H1 (cell line): ENCODE measurements around the gene KCTD21. TPM values are rescaled to one million over a fixed set of nuclear protein-coding genes. Genes with fewer than 3 reads are reported as not detected.

ENCODE experiments used
- FOSL1 ChIP-seq: IDR thresholded peaks from 2 replicates; pipeline ENCODE4 v1.6.1; 2011; ENCODE audit warnings: mild to moderate bottlenecking, low read depth, low read length, moderate library complexity; ENCODE audit not compliant: insufficient read depth
- HDAC2 ChIP-seq, 2 experiments: fragments of 300-600 bp in 1 of 2; sonication (generic) in 1 of 2; IDR thresholded peaks; 2 replicates each; pipeline ENCODE4 v1.6.1; 2011 to 2012; ENCODE audit warnings: low read depth in 2 of 2, low read length in 2 of 2, mild to moderate bottlenecking in 2 of 2, moderate library complexity in 2 of 2, borderline replicate concordance in 1 of 2, inconsistent platforms in 1 of 2
- polyA plus RNA-seq, 7 experiments: library from polyadenylated mRNA; depleted of rRNA in 3 of 7; stranded (reverse) in 5 of 7; unstranded in 2 of 7; fragments of >200 nt in 5 of 7; fragments of 200-250 nt in 2 of 7; gene quantifications; 1 replicate in 5 of 7; 2 replicates in 1 of 7; 4 replicates in 1 of 7; pipeline versions ENCODE4 v1.2.1 to v1.2.3, GENCODE V29; 2011 to 2013; ENCODE audit warnings: missing spikeins in 2 of 7, mixed read lengths in 2 of 7
- total RNA-seq: library from RNA; stranded (reverse); fragmentation: NEBNext Ultra II Directional; extraction: Animal tissue kit (Norgen Biotek cat#: 25700); gene quantifications from 2 replicates; pipeline ENCODE4 v1.2.1, GENCODE V29; 2021

Gene KCTD21
- total and polyA plus RNA-seq, 2 of the 8 experiments (the other 6 are each of a cell fraction or from before 2014, with no cell fraction given) = 3.2 to 4.1 TPM

- TF ChIP-seq HDAC2 (IDR thresholded peaks at IDR 0.05; ENCODE audit: borderline replicate concordance in 1 of 2, low read depth in 2 of 2, low read length in 2 of 2) = no peak
- TF ChIP-seq FOSL1 = no peak
- TF ChIP-seq, all 59 proteins: peak for 0
These were observed 31.2 kb upstream of the KCTD21 start (continued) for GRCh38 chr11:78219493-78220217.
